H9 (cell line): ENCODE measurements around the gene EXOC5. TPM values are rescaled to one million over a fixed set of nuclear protein-coding genes. Genes with fewer than 3 reads are reported as not detected.
A peak's percentile ranks its signal among the peaks of the same experiment; 100 is the strongest.

Source experiments
- DNase-seq: peaks from one replicate; pipeline ENCODE4 v3.0.0-alpha.2; 2017
- H2AFZ ChIP-seq: one replicate; pipeline ENCODE4 v1.6.1; 2013; ENCODE audit warnings: mild to moderate bottlenecking, low read length, control low read depth, moderate library complexity
- H2AK5ac ChIP-seq: 2 replicates; pipeline ENCODE4 v1.6.1; 2013; ENCODE audit warnings: low read length, control low read depth, mixed read lengths; ENCODE audit not compliant: insufficient read length
- H2BK120ac ChIP-seq: one replicate; pipeline ENCODE4 v1.6.1; 2013; ENCODE audit warnings: low read depth, mild to moderate bottlenecking, low read length, control low read depth, inconsistent platforms; ENCODE audit not compliant: poor library complexity, severe bottlenecking
- H2BK12ac ChIP-seq: 2 replicates; pipeline ENCODE4 v1.6.1; 2013; ENCODE audit warnings: low read length, control low read depth, mixed read lengths, low read depth; ENCODE audit not compliant: insufficient read length
- H2BK15ac ChIP-seq: 2 replicates; pipeline ENCODE4 v1.6.1; 2013; ENCODE audit warnings: low read depth, low read length, control low read depth
- H2BK20ac ChIP-seq: one replicate; pipeline ENCODE4 v1.6.1; 2013; ENCODE audit warnings: low read depth, mild to moderate bottlenecking, low read length, control low read depth, inconsistent platforms; ENCODE audit not compliant: poor library complexity, severe bottlenecking
- H2BK5ac ChIP-seq: 2 replicates; pipeline ENCODE4 v1.6.1; 2013; ENCODE audit warnings: low read length, control low read depth, mixed read lengths; ENCODE audit not compliant: insufficient read length
- H3K14ac ChIP-seq: 2 replicates; pipeline ENCODE4 v1.6.1; 2013; ENCODE audit warnings: low read length, control low read depth; ENCODE audit not compliant: insufficient read depth
- H3K18ac ChIP-seq: 2 replicates; pipeline ENCODE4 v1.6.1; 2013; ENCODE audit warnings: low read depth, mild to moderate bottlenecking, mixed read lengths, low read length, control low read depth; ENCODE audit not compliant: insufficient read length
- H3K23ac ChIP-seq: 2 replicates; pipeline ENCODE4 v1.6.1; 2013; ENCODE audit warnings: low read length, control low read depth, mixed read lengths, low read depth; ENCODE audit not compliant: insufficient read length
- H3K23me2 ChIP-seq: 2 replicates; pipeline ENCODE4 v1.6.1; 2013; ENCODE audit warnings: low read depth, mild to moderate bottlenecking, mixed read lengths, low read length, control low read depth; ENCODE audit not compliant: insufficient read length, poor library complexity, severe bottlenecking
- H3K27ac ChIP-seq: 2 replicates; pipeline ENCODE4 v1.5.1; 2013; ENCODE audit warnings: low read length, control low read depth, mixed read lengths, low read depth; ENCODE audit not compliant: insufficient read length
- H3K27me3 ChIP-seq: 2 replicates; pipeline ENCODE4 v1.6.1; 2013; ENCODE audit warnings: low read length, control low read depth, inconsistent platforms; ENCODE audit not compliant: insufficient read depth
- H3K4ac ChIP-seq: 2 replicates; pipeline ENCODE4 v1.6.1; 2013; ENCODE audit warnings: low read depth, mild to moderate bottlenecking, control low read depth, inconsistent platforms, low read length, moderate library complexity
- H3K4me1 ChIP-seq: 2 replicates; pipeline ENCODE4 v1.6.1; 2013; ENCODE audit warnings: low read length, control low read depth, inconsistent platforms; ENCODE audit not compliant: insufficient read depth
- H3K4me2 ChIP-seq: 2 replicates; pipeline ENCODE4 v1.6.1; 2013; ENCODE audit warnings: low read length, control low read depth, mixed read lengths; ENCODE audit not compliant: insufficient read length, insufficient read depth
- H3K56ac ChIP-seq: 2 replicates; pipeline ENCODE4 v1.6.1; 2013; ENCODE audit warnings: low read depth, mild to moderate bottlenecking, mixed read lengths, low read length, control low read depth; ENCODE audit not compliant: insufficient read length
- H3K79me1 ChIP-seq: 2 replicates; pipeline ENCODE4 v1.6.1; 2013; ENCODE audit warnings: low read depth, mild to moderate bottlenecking, moderate library complexity, low read length, control low read depth, inconsistent platforms; ENCODE audit not compliant: insufficient read depth, poor library complexity, severe bottlenecking
- H3K79me2 ChIP-seq: 2 replicates; pipeline ENCODE4 v1.6.1; 2013; ENCODE audit warnings: low read length, control low read depth, inconsistent platforms; ENCODE audit not compliant: insufficient read depth
- H3K9ac ChIP-seq: 2 replicates; pipeline ENCODE4 v1.6.1; 2013; ENCODE audit warnings: low read length, control low read depth, mixed read lengths; ENCODE audit not compliant: insufficient read length; ENCODE audit errors: extremely low read depth
- H3K9me3 ChIP-seq: one replicate; pipeline ENCODE4 v1.6.1; 2013; ENCODE audit warnings: low read depth, low read length, inconsistent platforms; ENCODE audit not compliant: control insufficient read depth
- H3T11ph ChIP-seq: one replicate; pipeline ENCODE4 v1.6.1; 2013; ENCODE audit warnings: mild to moderate bottlenecking, low read length, control low read depth, inconsistent platforms
- H4K20me1 ChIP-seq: one replicate; pipeline ENCODE4 v1.6.1; 2013; ENCODE audit not compliant: control insufficient read depth, insufficient read length, insufficient read depth
- H4K5ac ChIP-seq: 2 replicates; pipeline ENCODE4 v1.6.1; 2013; ENCODE audit warnings: low read depth, mild to moderate bottlenecking, mixed read lengths, low read length, control low read depth; ENCODE audit not compliant: insufficient read length
- H4K8ac ChIP-seq: replicated peaks from 2 replicates; pipeline ENCODE4 v1.6.1; 2013; ENCODE audit warnings: low read length, control low read depth, mixed read lengths, low read depth; ENCODE audit not compliant: insufficient read length
- H4K91ac ChIP-seq: 2 replicates; pipeline ENCODE4 v1.6.1; 2013; ENCODE audit warnings: low read depth, mild to moderate bottlenecking, moderate library complexity, mixed read lengths, low read length, control low read depth; ENCODE audit not compliant: insufficient read length
- H3K27ac Mint-ChIP-seq, 3 experiments: 2 replicates in 2 of 3; 3 replicates in 1 of 3; pipeline ENCODE4 v1.8.0; 2020 to 2021; ENCODE audit warnings: mixed read lengths in 3 of 3, mild to moderate bottlenecking in 1 of 3, moderate library complexity in 1 of 3
- H3K27me3 Mint-ChIP-seq: 2 replicates; pipeline ENCODE4 v1.8.0; 2021; ENCODE audit warnings: low read depth, mild to moderate bottlenecking, moderate library complexity, mixed read lengths
- H3K36me3 Mint-ChIP-seq, 3 experiments: 2 replicates in 2 of 3; 3 replicates in 1 of 3; pipeline ENCODE4 v1.8.0; 2020 to 2021; ENCODE audit warnings: low read depth in 3 of 3, mixed read lengths in 3 of 3; ENCODE audit not compliant: insufficient read depth in 1 of 3
- H3K4me1 Mint-ChIP-seq, 2 experiments: 2 replicates each; pipeline ENCODE4 v1.8.0; 2020; ENCODE audit warnings: mixed read lengths in 2 of 2
- H3K4me3 Mint-ChIP-seq, 2 experiments: 2 replicates in 1 of 2; 3 replicates in 1 of 2; pipeline ENCODE4 v1.8.0; 2020 to 2021; ENCODE audit warnings: mild to moderate bottlenecking in 2 of 2, mixed read lengths in 2 of 2, moderate library complexity in 1 of 2
- H3K9me3 Mint-ChIP-seq, 2 experiments: 2 replicates in 1 of 2; 3 replicates in 1 of 2; pipeline ENCODE4 v1.8.0; 2020; ENCODE audit warnings: mild to moderate bottlenecking in 2 of 2, mixed read lengths in 2 of 2, moderate library complexity in 1 of 2
- CTCF ChIP-seq: fragments of 200-600 bp; sonication (generic); conservative IDR thresholded peaks from 3 replicates; pipeline ENCODE4 v1.8.0; 2021; ENCODE audit warnings: antibody characterized with exemption, mild to moderate bottlenecking
- WGBS: extraction: QIAGEN DNeasy Blood & Tissue Kit; methylation state at CpG from one replicate; pipeline ENCODE4 v1.1.7; 2013; ENCODE audit warnings: missing lambda C conversion rate, low lambda C conversion rate, mixed read lengths; ENCODE audit not compliant: insufficient read length; ENCODE audit errors: extremely low coverage; 5-methylcytosine and 5-hydroxymethylcytosine counted together
- total RNA-seq: library from RNA; stranded (reverse); gene quantifications from 2 replicates; pipeline ENCODE4 v1.2.1, GENCODE V29; 2021

Gene EXOC5
- total RNA-seq, 1 experiment from 2014 or later = 92.9 TPM

DNA sequence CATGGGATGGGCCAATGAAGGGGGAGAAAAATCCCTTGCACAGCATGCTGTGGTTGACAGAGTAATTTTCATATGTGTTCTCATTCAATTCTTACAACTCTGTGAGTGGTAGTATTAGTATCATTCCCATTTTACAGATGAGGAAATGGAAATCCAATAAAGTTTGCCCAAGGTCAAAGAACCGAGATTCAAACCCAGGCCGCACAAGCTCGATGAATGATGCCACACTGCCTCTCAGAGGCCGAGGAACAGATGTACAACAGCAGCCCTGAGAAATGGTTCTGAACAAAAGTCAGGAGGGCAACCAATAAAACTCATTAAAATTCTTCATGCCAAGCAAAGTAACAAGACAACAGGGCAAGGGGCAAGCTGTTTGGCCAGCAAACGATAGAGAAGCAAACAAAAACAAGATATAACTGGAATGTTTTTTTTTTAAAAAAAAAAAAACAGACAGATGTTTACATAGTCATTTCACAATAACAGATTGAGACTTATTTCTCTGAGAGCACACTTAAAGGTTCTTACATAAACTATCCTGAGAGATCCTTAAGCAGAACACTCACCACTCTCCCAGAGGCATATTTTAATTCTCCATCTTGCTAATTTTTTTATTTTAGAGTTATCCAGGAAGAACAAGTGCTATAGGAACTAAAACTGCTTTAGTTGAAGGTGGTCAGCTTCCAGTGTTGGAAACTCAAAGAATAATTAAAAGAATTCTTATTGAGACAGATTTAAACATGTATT, 85.8 kb downstream of the EXOC5 start:
- H3K4me1 ChIP-seq = no peaks in the 10 kb centered on the region
- Mint-ChIP-seq H3K4me3 (no peak overlapping the region), H3K4me1 (peaks cover 4 to 9% of the 10 kb centered on the region in 2 experiments; a peak in 3 of 4 replicates), H3K36me3 (no peaks in the 10 kb centered on the region), H3K27ac (no peak overlapping the region), H3K9me3 (no peaks in the 10 kb centered on the region), H3K27me3 (no peaks in the 10 kb centered on the region)
- H2AK5ac ChIP-seq = no peak overlapping the region
- peak; percentile 88 for TF ChIP-seq CTCF
- H4K8ac ChIP-seq = no peak overlapping the region
- no peak overlapping the region for H3K4ac ChIP-seq
- H3K4me2 ChIP-seq = no peak overlapping the region
- no CpG with 5 or more reads among the region's 5 CpGs for WGBS
- H3K56ac ChIP-seq = no peak overlapping the region
- no peak overlapping the region for H3K27ac ChIP-seq
- H3K14ac ChIP-seq = no peak overlapping the region
- H3K9me3 ChIP-seq = no peaks in the 10 kb centered on the region
- H4K20me1 ChIP-seq = no peaks in the 10 kb centered on the region
- no peak overlapping the region for H3T11ph ChIP-seq
- H3K23me2 ChIP-seq = no peaks in the 10 kb centered on the region
- no peak overlapping the region for H2BK120ac ChIP-seq
- H3K18ac ChIP-seq = no peak overlapping the region
- no peak overlapping the region for H3K9ac ChIP-seq
- H4K5ac ChIP-seq = no peak overlapping the region
- DNase-seq = peak; percentile 35
- H2BK20ac ChIP-seq = no peak overlapping the region
- H3K79me1 ChIP-seq = no peaks in the 10 kb centered on the region
- H2BK5ac ChIP-seq = no peak overlapping the region
- H2BK15ac ChIP-seq = no peak overlapping the region
- no peak overlapping the region for H3K23ac ChIP-seq
- no peak overlapping the region for H2AFZ ChIP-seq
- no peak overlapping the region for H2BK12ac ChIP-seq
- H3K27me3 ChIP-seq = no peaks in the 10 kb centered on the region
- no peaks in the 10 kb centered on the region for H3K79me2 ChIP-seq
- H4K91ac ChIP-seq = no peak overlapping the region
